Stimulated activated CD8-positive, alpha-beta memory T cell treated with anti-CD3 and anti-CD28 coated beads, Interleukin-15, amount 100 ng/mL, for 48 hours (primary cell): ENCODE results near the gene B4GALNT4.
"Not testable (repeated sequence)": the region's sequence is repeated elsewhere in the genome, so short reads cannot be mapped to it uniquely, and the experiment has no call there.

Experiments
- DNase-seq, 2 donors: peaks; one replicate each; pipeline ENCODE4 v3.0.0-alpha.2; 2020; ENCODE audit warnings: low read depth in 2 of 2

Gene B4GALNT4

GRCh38 chr11:335779-336658, 33.3 kb upstream of the B4GALNT4 start:
- DNase-seq = no peak

GRCh38 chr11:336659-337198, 32.6 kb upstream of the B4GALNT4 start:
- DNase-seq = no peak

DNA sequence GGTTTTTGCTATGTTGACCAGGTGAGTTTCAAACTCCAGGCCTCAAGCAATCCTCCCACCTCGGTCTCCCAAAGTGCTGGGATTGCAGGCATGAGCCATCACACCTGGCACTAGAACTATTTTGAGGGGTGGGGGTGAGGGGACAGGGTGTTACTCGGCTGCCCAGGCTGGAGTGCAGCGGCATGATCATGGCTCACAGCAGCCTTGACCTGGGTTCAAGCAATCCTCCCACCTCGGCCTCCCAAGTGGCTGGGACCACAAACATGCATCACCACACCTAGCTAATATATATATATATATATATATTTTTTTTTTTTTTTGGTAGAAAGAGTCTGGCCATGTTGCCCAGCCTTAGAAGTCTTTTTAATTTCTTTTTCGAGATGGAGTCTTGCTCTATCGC, 31.6 kb upstream of the B4GALNT4 start:
- no peak for DNase-seq

DNA sequence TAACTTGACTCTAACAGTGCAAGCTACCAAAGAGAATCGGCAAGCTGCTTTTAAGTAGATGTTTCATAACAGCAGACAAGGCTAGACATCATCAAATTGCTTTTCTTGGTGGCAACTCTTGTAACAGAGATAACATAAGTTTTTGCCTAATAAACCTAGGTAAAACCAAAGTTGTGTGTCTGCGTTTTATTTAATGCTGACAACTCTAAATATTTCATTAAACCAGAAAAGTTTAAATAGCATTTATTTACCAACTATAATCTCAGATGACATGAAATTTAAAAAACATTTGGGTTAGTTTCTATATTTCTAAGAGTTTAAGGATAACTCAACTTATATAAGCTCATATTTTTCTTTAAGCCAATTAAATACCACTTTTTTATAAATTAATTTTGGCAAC, 29.3 kb upstream of the B4GALNT4 start:
- no peak for DNase-seq

DNA sequence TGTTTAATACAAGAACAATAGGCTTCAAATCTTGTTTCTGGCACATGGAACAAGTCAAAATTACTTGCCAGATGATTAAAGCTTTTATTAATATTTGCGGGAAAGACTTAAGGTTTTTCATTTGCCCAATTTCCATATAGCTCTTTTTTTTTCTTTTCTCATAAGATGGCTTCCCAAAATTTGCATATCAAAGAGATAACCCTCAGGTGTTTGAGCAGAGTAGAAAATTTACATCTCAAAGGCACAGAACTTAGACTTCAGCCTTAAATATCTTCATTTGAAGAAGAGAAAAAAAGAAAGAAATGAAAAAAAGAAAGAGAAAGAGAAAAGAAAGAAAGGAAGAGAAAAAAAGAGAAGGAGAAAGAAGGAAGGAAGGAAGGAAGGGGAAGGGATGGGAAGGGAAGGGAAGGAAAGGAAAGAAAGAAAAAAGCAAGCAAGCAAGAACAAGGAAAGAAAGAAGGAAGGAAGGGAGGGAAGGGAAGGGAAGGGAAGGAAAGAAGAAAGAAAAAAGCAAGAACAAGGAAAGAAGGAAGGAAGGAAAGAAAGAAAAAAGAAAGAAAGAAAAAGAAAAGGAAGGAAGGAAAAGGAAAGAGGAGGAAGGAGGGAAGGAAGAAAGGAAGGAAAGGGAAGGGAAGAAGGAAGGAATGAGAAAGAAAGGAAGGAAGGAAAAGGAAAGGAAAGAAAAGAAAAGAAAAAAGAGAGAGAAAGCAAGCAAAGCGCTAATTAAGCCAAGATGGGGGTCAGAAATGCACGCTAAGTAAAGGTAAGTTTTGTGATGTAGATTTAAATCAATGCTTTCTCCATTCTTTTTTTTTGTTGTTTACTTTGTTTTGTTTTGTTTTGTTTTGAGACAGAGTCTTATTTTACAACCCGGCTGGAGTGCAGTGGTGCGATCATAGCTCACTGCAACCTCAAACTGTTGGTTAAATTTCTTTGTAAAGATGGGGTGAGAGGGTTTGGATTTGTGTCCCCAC, 28.5 kb upstream of the B4GALNT4 start:
- DNase-seq = no peak

DNA sequence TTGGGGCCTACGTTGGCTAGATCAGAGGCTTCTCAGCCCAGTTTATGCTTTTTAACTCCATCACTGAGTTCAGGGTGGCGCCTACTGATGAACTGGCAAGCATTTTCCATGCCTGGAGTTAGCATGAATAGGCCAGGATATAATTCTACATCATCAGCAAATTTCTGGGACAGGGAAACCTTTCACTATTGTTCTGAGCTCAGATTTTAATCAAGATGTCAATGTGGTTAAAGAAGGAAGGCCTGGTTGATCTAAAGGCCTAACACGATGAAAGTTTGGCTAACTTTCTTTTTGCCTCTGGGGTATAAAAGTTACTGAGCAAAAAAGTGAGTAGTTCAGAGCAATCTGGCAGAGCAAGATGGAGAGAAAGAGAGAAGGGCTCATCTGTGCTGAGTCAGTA, 27.0 kb upstream of the B4GALNT4 start:
- DNase-seq = no peak

DNA sequence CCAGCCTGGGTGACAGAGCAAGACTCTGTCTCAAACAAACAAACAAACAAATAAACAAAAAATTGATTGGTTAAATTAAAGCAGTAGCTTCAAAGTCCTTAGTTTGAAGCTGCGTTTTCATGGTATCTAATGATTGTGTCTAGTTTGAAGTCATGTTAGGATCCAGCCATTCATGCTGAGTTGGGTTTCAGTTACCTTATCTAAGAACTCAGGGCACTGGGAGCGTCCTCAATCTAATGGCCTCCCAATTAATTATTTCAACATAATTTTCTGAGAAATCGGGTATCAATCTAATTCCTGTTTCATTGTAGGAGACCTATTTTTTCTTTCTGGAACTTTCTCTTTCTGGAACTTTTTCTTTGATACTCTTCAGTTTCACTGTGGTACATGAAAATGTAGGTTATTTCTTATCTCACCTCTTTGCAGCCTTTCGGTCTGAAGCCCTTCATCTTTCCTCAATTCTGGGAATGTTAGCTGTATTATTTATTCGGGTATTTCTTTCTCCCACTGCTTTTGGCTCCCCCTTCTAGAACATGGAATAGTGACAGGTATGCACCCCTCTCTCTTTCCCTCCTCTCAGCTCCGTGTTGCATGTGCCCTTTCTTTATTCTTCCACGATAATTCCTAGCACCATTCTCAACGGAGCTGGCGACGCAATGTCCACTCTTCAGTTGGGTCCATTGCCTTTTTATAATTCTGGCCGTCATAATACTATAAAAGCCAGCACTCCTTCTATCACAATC, 24.3 kb upstream of the B4GALNT4 start:
- no peak for DNase-seq

GRCh38 chr11:346529-346928, 22.8 kb upstream of the B4GALNT4 start:
- DNase-seq = no peak

- DNase-seq = not testable (repeated sequence)
These were observed 19.9 kb upstream of the B4GALNT4 start for GRCh38 chr11:349270-349954.

- DNase-seq = not testable (repeated sequence)
These were observed 19.1 kb upstream of the B4GALNT4 start for GRCh38 chr11:350033-350722.

- no peak for DNase-seq
These were observed 18.5 kb upstream of the B4GALNT4 start for GRCh38 chr11:350723-351255.

DNA sequence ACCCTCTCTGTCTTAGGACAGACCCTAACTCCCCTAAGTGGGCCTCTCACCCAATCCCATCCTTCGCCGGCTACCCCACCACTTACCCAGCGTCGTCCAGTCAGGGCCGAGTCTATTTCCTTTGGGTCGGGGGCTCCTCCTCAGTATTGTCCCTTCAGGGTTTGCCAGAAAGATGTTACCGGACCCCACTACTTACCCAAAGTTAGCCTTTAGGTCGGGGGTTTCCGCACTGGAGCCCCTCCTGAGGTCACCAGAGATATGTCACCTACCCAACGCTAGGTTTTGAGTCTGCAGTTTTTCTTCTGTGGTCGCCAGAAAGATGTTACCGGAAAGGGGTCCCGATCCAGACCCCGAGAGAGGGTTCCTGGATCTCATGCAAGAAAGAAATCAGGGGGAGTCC, 17.9 kb upstream of the B4GALNT4 start:
- DNase-seq = no peak

DNA sequence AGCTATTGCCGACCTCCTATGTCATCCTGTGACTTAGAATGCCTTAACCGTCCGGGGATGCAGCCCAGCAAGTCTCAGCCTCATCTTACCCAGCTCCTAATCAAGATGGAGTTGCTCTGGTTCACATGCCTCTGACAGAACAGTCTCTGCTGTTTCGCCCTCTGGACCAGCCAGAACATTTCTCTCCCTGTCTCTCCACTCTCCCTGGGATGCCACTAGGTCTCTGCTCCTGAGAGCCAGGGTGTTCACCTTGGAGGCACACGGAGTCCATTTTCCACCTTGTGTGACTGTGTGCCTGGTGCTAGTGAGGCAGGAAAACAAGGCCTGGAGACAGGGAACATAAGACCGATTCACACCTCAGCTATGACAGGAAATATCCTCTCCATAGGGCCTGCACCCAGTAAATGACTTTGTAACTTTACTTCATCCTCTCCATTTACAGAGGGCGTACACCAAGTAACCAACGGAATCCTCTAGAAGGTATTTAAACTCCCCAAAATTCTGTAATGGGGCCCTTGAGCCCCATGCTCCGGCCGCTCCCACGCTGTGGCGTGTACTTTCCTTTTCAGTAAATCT, 16.8 kb upstream of the B4GALNT4 start:
- DNase-seq = no peak

- no peak for DNase-seq
These were observed 16.0 kb upstream of the B4GALNT4 start for GRCh38 chr11:353179-353873.

- peak; percentile 79 to 85 for DNase-seq
These were observed 13.5 kb upstream of the B4GALNT4 start for GRCh38 chr11:355581-356458.

GRCh38 chr11:356610-357009, 12.7 kb upstream of the B4GALNT4 start:
- DNase-seq = no peak

DNA sequence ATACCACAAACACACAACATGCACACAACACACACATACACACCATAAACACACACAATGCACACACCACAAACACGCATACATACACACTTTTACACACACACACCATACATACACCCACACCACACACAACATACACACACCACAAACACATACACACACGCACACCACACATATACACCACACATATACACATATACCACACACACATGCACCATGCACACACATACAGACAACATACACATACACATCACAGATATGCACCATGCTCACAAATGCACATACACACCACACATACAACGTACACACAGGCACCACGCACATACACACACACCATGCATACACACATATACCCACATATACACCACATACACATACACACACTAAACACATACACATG, 11.7 kb upstream of the B4GALNT4 start:
- no peak for DNase-seq

GRCh38 chr11:358129-358800, 11.0 kb upstream of the B4GALNT4 start:
- no peak for DNase-seq
